Kidney (tissue), 14 donors: ENCODE results near the gene CADPS. TPM values are rescaled to one million over a fixed set of nuclear protein-coding genes. Genes with fewer than 3 reads are reported as not detected.

Experiments used
- DNase-seq, 5 donors: peaks; one replicate each; pipeline ENCODE4 v3.0.0-alpha.2; 2013 to 2020
- FAIRE-seq: peaks from 2 replicates; lab custom pipeline; 2012; peaks lifted over from hg19 to GRCh38; lab: Jason Lieb, UNC
- H3K27ac ChIP-seq, 2 donors: one replicate each; pipeline ENCODE4 v1.7.0; 2013; ENCODE audit warnings: low read depth in 2 of 2, low read length in 2 of 2, inconsistent platforms in 1 of 2
- H3K27me3 ChIP-seq: one replicate; pipeline ENCODE4 v1.7.1; 2013; ENCODE audit warnings: low read length, inconsistent platforms; ENCODE audit not compliant: control insufficient read depth, insufficient read depth
- H3K36me3 ChIP-seq, 3 donors: one replicate each; pipeline versions ENCODE4 v1.7.0 to v1.7.1; 2013; ENCODE audit warnings: low read length in 3 of 3, control low read depth in 1 of 3, inconsistent platforms in 1 of 3; ENCODE audit not compliant: insufficient read depth in 3 of 3, control insufficient read depth in 2 of 3
- H3K4me1 ChIP-seq, 3 donors: one replicate each; pipeline versions ENCODE4 v1.7.0 to v1.7.1; 2013; ENCODE audit warnings: low read length in 3 of 3, inconsistent platforms in 1 of 3, low read depth in 1 of 3; ENCODE audit not compliant: control insufficient read depth in 2 of 3, insufficient read depth in 2 of 3
- H3K4me3 ChIP-seq, 3 donors: one replicate each; pipeline versions ENCODE4 v1.7.0 to v1.8.1; 2013; ENCODE audit warnings: low read length in 3 of 3, control low read depth in 1 of 3, inconsistent platforms in 1 of 3
- H3K9ac ChIP-seq, 3 donors: one replicate each; pipeline versions ENCODE4 v1.7.0 to v1.7.1; 2013; ENCODE audit warnings: low read length in 3 of 3, control low read depth in 1 of 3, inconsistent platforms in 1 of 3
- H3K9me3 ChIP-seq, 3 donors: one replicate each; pipeline versions ENCODE4 v1.7.0 to v1.7.1; 2013; ENCODE audit warnings: low read length in 3 of 3, control low read depth in 1 of 3, inconsistent platforms in 1 of 3; ENCODE audit not compliant: control insufficient read depth in 2 of 3, insufficient read depth in 1 of 3
- intact Hi-C: fragments of 100-400 bp; cut with DNase I; formaldehyde crosslinking; loops from one replicate; pipeline ENCODE4 v1.11.1; 2022
- polyA plus RNA-seq: library from polyadenylated mRNA; stranded (reverse); fragments of 350-450 nt; fragmentation: Illumina TruSeq; extraction: RNeasy Lipid Tissue Mini Kit (QIAGEN cat#74804); gene quantifications from one replicate; pipeline ENCODE4 v1.2.3, GENCODE V29; 2014; ENCODE audit warnings: low read depth, low replicate concordance; ENCODE audit not compliant: insufficient read depth
- total RNA-seq: library from RNA; stranded (reverse); fragmentation: NEBNext Ultra II Directional; extraction: Animal tissue kit (Norgen Biotek cat#: 25700); gene quantifications from one replicate; pipeline ENCODE4 v1.2.1, GENCODE V29; 2021
- TF ChIP-seq, protein P1 (sequence below): IDR thresholded peaks from 3 replicates; pipeline ENCODE4 v1.5.1; 2012; ENCODE audit warnings: mild to moderate bottlenecking, moderate library complexity, borderline replicate concordance; ENCODE audit not compliant: insufficient read depth; ENCODE audit errors: extremely low read depth
- donor health status: control.
- donor health status: control.
- donor health status: control.
- donor health status: control.
- donor health status: control.
- donor health status: DM: yes; HTN: yes; CAD: no.
- donor health status: Normal renal cell carcinoma (clear cell type).

The CADPS gene
- total and polyA plus RNA-seq, 2 donors from 2014 or later = 0.98 TPM; not detected in 1

DNA sequence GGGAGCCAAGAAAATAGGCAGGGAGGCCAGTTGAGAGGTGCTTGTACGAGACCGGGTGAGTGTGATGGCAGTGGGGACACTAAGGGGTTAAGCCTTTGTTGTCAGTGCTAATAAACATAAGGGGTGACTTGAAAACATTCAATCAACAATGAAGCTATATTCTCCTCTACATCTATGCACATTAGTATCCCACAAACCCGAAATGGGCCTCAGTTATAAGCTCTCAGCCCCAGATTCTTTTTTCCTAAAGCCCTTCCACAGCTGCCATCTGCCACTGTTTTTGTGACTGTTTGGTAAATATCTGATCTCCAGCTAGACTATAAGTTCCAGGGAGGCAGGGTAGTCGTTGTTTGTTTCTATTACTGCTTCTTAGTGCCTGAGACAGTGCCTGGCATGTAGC lies 118.2 kb downstream of the CADPS start:
- no peak for FAIRE-seq
- Histone ChIP-seq H3K36me3 (no peaks in the 10 kb centered on the region), H3K9ac (no peak overlapping the region), H3K27ac (no peak overlapping the region), H3K27me3 (no peaks in the 10 kb centered on the region), H3K4me1 (no peaks in the 10 kb centered on the region), H3K9me3 (no peaks in the 10 kb centered on the region), H3K4me3 (no peak overlapping the region)
- DNase-seq = no peak
- intact Hi-C loops = no loop called here
- TF ChIP-seq, protein P1, sequence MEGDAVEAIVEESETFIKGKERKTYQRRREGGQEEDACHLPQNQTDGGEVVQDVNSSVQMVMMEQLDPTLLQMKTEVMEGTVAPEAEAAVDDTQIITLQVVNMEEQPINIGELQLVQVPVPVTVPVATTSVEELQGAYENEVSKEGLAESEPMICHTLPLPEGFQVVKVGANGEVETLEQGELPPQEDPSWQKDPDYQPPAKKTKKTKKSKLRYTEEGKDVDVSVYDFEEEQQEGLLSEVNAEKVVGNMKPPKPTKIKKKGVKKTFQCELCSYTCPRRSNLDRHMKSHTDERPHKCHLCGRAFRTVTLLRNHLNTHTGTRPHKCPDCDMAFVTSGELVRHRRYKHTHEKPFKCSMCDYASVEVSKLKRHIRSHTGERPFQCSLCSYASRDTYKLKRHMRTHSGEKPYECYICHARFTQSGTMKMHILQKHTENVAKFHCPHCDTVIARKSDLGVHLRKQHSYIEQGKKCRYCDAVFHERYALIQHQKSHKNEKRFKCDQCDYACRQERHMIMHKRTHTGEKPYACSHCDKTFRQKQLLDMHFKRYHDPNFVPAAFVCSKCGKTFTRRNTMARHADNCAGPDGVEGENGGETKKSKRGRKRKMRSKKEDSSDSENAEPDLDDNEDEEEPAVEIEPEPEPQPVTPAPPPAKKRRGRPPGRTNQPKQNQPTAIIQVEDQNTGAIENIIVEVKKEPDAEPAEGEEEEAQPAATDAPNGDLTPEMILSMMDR = no peak

DNA sequence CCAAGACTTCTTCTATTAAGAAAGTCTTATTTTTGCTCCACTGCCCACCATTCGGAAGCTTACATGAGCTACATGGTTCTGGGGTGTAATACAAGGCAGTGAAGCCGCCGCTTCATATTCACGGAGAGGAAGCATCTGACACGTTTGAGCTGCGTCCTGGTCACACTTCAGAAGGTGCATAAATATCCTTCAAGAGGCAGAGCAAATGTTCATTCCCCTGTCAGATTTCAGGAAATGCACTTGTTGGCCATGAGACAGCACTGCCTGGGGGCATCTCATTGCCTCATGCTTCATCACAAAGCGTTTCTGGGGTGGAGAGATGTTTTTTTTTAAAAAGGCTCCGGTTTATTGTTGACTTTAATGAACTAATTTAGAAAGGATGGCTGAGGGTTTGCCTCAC lies 119.9 kb downstream of the CADPS start:
- Histone ChIP-seq H3K27me3 (no peaks in the 10 kb centered on the region), H3K27ac (no peak overlapping the region), H3K36me3 (no peaks in the 10 kb centered on the region), H3K9me3 (no peaks in the 10 kb centered on the region), H3K9ac (no peak overlapping the region), H3K4me1 (no peaks in the 10 kb centered on the region), H3K4me3 (no peak overlapping the region)
- intact Hi-C loops = no loop called here
- TF ChIP-seq, protein P1 = no peak
- DNase-seq = peak in 3 of 5 donors; percentile 10 to 15 (median 13)
- no peak for FAIRE-seq

DNA sequence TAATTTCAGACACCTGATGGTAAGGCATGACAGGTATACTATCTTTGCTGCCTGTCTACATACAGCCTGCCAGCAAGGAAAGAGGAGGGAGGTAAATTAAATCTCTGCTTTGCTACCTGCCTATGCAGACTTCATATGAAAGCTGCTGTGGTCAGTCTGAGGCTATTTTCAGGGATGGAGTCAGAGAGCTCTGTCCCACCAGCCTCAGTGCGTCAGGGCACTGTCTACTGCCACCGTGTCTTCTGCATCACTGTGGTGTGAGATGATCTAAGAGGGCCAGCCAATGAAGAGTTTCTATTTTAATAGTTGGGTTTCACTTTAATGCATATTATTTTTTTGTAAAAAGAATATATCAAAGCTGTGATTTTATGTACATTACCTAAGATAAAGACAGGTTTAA lies 125.6 kb downstream of the CADPS start:
- DNase-seq (no peak), FAIRE-seq (no peak)
- Histone ChIP-seq H3K4me3 (no peak overlapping the region), H3K27ac (no peak overlapping the region), H3K4me1 (no peaks in the 10 kb centered on the region), H3K27me3 (no peaks in the 10 kb centered on the region), H3K9ac (no peak overlapping the region), H3K9me3 (no peaks in the 10 kb centered on the region), H3K36me3 (no peaks in the 10 kb centered on the region)
- intact Hi-C loops = no loop called here
- TF ChIP-seq, protein P1 = no peak

DNA sequence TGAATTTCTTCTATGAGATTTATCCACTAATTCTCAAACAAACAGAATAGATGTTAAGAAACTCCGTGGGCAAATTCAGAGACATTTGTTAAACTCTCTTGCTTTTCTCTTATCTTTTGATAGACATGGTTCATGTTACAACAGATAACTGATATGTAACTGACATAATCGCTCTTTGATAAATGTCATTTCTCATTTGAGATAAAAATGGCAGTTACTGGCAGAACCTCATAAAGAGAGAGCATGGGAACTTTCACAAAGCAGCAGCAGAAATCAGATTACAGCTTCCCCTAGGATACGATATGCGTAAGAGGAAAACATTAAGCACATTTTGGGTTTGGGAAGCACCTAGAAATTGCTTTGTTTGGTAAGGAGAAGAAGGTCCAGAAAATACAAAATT lies 126.1 kb downstream of the CADPS start:
- TF ChIP-seq, protein P1 = no peak
- Histone ChIP-seq H3K4me3 (no peak overlapping the region), H3K4me1 (no peaks in the 10 kb centered on the region), H3K9me3 (peaks cover 0 to 2% (median 0%) of the 10 kb centered on the region in 3 donors), H3K27me3 (no peaks in the 10 kb centered on the region), H3K27ac (no peak overlapping the region), H3K36me3 (no peaks in the 10 kb centered on the region), H3K9ac (no peak overlapping the region)
- no peak for FAIRE-seq
- intact Hi-C loops = no loop called here
- no peak for DNase-seq
